IPS-NIHi7 (cell line): ENCODE measurements around the gene DGKI.

Experiments
- DNase-seq: peaks from one replicate; pipeline ENCODE4 v3.0.0; 2012; ENCODE audit warnings: mixed read lengths; ENCODE audit errors: extremely low spot score

Gene DGKI

DNA sequence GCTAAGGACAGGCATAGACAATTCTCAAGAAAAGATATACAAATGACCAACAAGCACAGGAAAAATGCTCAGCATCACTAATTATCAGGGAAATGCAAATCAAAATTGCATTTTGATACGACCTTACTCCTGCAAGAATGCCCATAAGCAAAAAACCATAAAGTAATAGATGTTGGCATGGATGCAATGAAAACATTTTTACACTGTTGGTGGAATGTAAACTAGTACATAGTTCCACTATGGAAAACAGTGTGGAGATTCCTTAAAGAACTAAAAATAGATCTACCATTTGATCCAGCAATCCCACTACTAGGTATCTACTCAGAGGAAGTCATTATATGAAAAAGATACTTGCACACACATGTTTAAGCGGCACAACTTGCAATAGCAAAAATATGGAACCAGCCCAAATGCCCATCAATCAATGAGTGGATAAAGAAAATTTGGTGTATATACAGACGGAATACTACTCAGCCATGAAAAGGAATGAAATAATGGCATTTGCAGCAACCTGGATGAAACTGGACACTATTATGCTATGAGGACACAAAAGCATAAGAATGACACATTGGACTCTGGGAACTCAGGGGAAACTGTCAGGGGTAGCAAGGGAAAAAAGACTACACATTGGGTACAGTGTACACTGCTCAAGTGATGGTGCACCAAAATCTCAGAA lies 59.3 kb downstream of the DGKI start:
- no peak for DNase-seq

DNA sequence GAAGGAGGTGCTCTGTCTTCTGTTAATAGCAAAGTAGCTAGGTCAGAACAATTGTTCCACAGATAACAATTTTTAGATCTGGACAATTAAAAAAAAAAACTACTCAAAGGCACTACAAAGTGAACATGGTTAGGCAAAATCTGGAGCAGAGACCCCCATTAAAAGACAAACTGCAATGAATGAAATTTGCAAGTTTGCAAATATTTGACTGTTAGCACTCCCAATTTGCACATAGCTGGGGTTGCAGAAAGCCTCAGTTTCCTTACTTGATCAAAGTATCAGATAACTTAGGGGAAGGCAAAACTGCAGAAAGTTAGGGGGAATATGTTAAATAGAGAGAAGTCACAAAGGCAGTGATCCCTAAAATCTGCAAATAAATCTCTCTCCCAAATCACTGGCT lies 68.3 kb downstream of the DGKI start:
- DNase-seq, result no peak

DNA sequence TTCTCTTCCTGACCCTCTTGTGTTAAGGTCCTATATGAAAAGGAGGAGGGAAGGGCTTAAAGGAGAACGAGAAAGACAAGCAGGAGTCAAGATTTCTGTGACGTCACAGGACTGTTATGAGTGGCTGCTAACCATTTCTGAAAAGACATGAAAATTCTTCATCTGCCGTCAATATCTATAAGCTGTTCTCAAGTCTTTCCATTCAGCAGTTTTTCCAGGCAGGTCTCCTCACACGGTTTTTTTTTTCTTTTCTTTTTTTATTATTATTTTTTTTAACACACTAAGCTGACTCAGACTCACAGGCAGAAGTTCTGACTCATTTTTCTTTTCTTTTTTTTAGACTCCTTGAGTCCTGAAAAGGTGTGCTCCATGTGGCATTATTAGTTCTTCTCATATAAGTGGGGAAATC lies 72.0 kb downstream of the DGKI start:
- DNase-seq, result no peak

- no peak for DNase-seq
Measured at GRCh38 chr7:137772748-137773147, 74.0 kb downstream of the DGKI start.

- DNase-seq, result no peak
Measured at GRCh38 chr7:137772316-137772715, 74.5 kb downstream of the DGKI start.

DNA sequence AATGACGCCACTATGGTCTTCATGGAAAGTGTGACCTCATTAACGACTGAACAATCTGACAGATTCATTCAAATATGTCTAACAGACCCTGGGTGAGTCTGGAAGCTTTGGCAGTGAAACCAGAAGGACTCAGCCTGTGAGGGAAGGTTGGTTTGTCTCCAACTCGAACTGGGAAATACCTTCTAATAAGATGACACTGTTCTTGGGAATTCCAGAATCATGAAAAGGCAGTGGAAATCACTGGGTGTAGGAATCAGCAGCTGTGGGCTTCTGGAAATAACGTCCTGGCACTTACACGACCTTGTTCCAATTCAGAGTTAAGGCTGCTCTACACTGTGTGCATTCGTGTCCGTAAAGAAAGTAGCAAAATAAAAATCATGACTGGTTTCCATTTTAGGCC lies 75.1 kb downstream of the DGKI start:
- DNase-seq, result no peak

DNA sequence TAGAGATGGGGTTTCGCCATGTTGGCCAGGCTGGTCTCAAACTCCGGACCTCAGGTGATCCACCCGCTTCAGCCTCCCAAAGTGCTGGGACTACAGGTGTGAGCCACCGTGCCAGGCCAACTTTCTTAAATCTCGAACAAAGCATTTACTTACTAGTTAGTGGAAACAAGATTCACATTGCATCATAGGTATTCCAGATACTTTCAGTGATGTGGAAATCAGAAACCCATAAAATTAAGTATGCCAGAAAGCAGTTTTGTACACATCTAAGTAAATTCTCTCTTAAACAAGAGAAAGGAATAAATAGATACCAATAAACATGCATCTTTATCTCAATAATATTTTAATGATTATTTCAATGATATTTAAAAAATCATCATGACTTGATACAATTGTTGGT lies 75.5 kb downstream of the DGKI start:
- DNase-seq, result no peak

DNA sequence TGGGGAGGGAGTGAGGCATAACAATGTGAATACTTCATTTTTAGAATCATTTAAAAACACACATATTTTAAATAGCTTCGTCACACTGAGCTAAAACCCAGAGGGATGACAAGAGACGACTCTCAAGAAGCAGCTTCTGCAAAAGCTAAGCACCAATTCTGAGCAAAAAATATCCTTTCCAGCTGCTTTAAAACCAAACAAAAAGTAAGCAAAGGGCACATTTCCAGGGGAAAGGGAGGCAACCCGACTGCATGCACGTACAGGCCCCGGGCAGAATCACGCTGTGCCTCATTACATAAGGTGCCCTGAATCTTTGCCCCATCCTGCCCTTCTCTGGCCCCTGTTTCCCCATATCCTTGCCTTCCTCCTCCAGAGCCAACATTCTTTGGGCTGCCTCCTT lies 78.4 kb downstream of the DGKI start:
- no peak for DNase-seq

GRCh38 chr7:137762334-137762733 lies 84.4 kb downstream of the DGKI start:
- DNase-seq, result no peak

DNA sequence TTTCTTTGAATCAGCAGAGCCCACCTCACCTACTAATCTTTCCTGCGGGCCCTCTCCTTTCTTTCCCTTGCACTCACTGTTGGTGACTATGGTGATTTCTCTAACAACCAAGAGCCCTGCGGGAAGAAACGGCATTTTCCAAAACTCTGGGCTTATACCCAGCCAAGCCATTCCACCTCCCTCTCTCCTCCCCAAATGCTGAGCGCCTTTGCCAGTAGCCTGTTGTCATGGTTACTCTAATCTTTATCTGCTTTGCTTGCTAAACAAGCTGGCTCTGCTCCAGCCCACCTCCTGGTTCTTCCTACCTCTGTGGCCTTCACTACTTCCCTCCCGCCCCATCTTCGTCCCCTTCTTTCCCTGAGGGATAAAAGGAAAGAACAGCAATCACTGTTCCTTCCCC lies 86.7 kb downstream of the DGKI start:
- DNase-seq, result peak; percentile 41

DNA sequence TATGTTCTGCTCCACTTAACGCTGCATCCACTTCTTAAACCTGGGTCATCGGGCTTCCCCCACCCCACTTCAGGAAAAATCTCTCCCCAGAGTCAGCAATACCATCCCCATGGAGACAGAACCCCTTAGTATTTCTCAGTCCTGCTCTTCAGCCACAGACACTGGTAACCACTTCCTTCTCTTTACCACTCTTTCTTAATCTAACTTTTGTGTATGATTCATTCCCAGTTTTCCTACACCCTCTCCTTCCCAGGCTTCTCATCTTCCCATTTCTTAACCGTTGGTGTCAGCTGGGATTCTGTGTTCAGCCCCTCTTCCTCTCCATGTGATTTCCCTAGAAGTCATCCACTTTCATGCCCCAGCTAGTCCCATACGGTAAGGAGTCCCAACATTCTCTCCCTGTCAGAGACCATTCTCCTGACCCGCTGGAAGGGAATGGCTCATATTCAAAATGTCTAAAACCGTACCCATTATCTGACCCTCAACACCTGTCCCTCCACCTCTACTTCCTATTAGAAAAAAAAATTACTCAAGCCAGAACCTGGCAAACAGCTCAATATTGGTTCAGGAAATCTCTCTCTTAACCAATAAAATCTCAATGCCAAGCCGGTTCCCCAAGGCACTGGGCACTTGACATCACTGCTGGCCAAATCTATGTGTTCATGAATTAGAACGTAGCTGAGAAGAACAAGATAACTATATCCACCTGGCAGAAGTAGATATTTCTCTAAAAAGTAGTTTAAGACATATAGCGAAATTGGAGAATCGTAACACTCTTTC lies 89.4 kb downstream of the DGKI start:
- no peak for DNase-seq

- DNase-seq, result no peak
Measured at GRCh38 chr7:137755846-137756651, 90.7 kb downstream of the DGKI start.

GRCh38 chr7:137755427-137755826 lies 91.3 kb downstream of the DGKI start:
- DNase-seq, result no peak

DNA sequence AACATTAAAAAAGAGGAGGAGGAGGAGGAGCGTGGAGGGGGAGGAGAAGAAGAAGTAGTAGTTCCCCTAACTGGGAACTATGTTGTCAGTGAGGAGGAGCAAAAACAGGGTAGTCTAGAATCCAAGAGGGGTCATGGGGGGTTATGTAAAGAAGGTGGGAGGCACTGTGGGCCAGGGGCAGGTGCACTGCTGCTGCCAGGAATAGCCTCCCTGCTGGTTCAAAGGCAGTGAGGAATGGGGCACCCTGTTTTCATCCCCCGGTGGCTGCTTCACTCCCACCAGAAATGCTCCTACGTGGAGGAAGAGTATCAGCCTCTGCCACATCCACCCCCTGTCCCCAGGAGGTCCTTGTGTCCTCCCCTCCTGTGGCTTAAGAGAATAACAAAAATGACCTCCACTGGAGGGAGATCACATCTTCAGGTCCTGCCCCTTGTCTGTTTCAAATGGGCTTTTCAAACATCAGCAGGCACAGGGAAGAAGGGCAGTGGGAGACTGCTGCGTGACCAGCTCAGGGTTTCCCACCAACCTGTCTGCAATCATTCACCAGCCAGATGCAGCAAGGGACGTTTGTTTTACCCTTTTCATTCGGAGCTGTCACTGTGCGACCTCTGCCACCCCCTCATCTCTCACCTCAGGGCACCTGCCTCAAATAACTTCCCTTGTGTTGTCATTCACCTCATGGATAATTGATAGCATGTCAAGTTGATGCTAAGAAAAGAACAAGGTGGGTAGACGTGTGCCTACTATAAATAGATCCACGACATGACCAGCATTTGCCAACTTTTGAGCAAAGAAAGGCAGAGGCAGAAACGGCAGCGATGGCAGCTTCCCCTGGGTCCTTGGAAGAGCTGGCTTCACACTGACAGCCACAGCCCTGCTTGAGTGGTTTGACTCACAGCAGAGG lies 92.6 kb downstream of the DGKI start:
- peak; percentile 21 for DNase-seq

GRCh38 chr7:137753575-137753947 lies 93.2 kb downstream of the DGKI start:
- no peak for DNase-seq

GRCh38 chr7:137753067-137753466 lies 93.7 kb downstream of the DGKI start:
- DNase-seq, result no peak

DNA sequence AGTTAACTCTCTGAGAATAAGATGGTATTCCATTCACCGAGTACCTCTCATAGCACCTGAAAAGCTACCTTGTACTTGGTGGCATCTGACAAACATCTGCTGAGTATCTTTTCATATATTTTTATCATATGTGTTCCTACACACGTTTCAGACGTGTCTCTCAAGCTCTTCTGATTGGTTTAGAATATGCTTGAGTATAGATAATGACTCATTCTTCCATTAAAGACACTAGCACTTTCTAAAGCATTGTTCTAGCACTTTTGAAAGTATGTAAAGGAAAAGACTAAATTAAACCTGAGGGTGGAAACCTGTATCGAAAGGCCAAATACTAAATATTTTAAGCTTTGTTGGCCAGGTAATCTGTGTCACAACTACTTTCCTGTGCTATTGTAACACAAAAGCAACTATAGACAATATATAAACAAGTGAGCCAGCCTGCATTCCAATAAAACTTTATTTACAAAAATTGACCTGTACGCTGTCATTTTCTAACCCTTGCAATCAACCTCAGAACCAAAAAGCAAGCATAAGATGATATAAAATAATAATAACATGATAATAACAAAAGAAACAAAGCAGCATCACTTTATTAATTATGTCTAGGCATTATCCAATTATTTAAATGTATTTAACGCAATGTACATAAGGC lies 95.3 kb downstream of the DGKI start:
- no peak for DNase-seq

GRCh38 chr7:137747359-137748031 lies 99.3 kb downstream of the DGKI start:
- DNase-seq, result peak; percentile 39

GRCh38 chr7:137743021-137743420 lies 103.8 kb downstream of the DGKI start:
- no peak for DNase-seq

GRCh38 chr7:137742051-137742450 lies 104.7 kb downstream of the DGKI start:
- no peak for DNase-seq

DNA sequence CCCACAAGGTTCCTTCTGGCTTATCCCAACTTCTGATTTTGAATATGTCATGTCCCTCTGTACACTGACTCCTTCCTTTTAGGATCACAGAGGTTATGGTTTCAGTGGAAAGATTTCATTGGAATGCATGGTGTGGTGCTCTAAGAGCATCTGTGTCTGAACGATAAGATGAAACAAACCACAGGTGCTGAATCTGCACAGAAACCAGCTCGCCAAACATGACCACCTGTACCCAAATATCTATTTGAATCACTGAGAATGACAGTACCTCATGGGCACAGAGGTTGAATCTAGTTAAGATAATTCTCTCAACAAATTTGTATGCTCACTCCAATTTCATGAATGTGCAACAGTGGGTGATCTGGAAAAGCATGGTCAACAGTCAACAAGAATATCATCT lies 105.3 kb downstream of the DGKI start:
- DNase-seq, result no peak
